Measurements from ENCODE around the gene ARHGAP15. TPM values are rescaled to one million over a fixed set of nuclear protein-coding genes. Genes with fewer than 3 reads are reported as not detected.

The ARHGAP15 gene
- total RNA-seq, 1 donor from 2014 or later = not detected

DNA sequence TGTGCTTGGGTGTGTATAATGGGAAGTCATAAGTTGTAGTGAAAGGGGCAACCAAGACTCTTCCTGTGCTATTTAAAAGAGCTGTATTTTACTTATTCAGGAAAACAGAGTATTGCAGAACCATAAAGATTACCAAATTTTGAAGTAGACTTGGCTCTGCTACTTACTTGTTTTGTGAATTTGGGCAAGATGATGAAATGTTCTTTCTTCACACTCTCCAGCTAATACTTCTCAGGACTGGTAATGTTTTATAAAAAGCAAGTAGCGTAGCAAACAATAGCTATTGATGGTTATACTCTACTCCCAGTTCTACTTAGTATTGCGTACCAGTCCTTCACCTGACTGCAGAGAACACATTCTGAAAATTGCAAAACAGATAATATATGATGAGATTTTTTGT lies 374.1 kb downstream of the ARHGAP15 start:
- Histone ChIP-seq H3K27me3 (ENCODE audit: insufficient read depth, low read length) (no peaks in the 10 kb centered on the region), H4K20me1 (ENCODE audit: insufficient read depth, low read length) (no peaks in the 10 kb centered on the region), H3K4me1 (ENCODE audit: insufficient read depth, low read length) (no peaks in the 10 kb centered on the region), H3K9ac (ENCODE audit: low read length) (no peak overlapping the region), H3K79me2 (ENCODE audit: insufficient read depth, low read length) (no peaks in the 10 kb centered on the region), H3K4me2 (ENCODE audit: low read length) (no peak overlapping the region), H2AFZ (ENCODE audit: low read depth, low read length) (no peak overlapping the region), H3K9me3 (ENCODE audit: insufficient read depth, low read depth, low read length) (no peaks in the 10 kb centered on the region), H3K27ac (ENCODE audit: low read depth, low read length) (no peak overlapping the region), H3K36me3 (ENCODE audit: insufficient read depth, low read length) (no peaks in the 10 kb centered on the region), H3K4me3 (ENCODE audit: insufficient read depth, low read depth, low read length) (no peak overlapping the region)
- Mint-ChIP-seq H3K9me3 (ENCODE audit: unreplicated experiment) (peaks cover 2% of the 10 kb centered on the region), H3K36me3 (ENCODE audit: low read depth, unreplicated experiment) (no peaks in the 10 kb centered on the region), H3K4me3 (ENCODE audit: unreplicated experiment) (no peak overlapping the region), H3K27ac (ENCODE audit: unreplicated experiment) (no peak overlapping the region), H3K4me1 (ENCODE audit: low read depth, unreplicated experiment) (peaks cover 3% of the 10 kb centered on the region), H3K27me3 (ENCODE audit: low read depth, unreplicated experiment) (peaks cover under 1% of the 10 kb centered on the region)
- FAIRE-seq (no peak), DNase-seq (ENCODE audit: low read depth) (no peak)
- TF ChIP-seq, protein P1, sequence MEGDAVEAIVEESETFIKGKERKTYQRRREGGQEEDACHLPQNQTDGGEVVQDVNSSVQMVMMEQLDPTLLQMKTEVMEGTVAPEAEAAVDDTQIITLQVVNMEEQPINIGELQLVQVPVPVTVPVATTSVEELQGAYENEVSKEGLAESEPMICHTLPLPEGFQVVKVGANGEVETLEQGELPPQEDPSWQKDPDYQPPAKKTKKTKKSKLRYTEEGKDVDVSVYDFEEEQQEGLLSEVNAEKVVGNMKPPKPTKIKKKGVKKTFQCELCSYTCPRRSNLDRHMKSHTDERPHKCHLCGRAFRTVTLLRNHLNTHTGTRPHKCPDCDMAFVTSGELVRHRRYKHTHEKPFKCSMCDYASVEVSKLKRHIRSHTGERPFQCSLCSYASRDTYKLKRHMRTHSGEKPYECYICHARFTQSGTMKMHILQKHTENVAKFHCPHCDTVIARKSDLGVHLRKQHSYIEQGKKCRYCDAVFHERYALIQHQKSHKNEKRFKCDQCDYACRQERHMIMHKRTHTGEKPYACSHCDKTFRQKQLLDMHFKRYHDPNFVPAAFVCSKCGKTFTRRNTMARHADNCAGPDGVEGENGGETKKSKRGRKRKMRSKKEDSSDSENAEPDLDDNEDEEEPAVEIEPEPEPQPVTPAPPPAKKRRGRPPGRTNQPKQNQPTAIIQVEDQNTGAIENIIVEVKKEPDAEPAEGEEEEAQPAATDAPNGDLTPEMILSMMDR (IDR thresholded peaks at IDR 0.05; ENCODE audit: insufficient read depth, low read depth, low read length) = no peak
- no peak for TF ChIP-seq EZH2 (IDR thresholded peaks at IDR 0.05; ENCODE audit: insufficient read depth, low read length)

- Histone ChIP-seq H4K20me1 (ENCODE audit: insufficient read depth, low read length) (no peaks in the 10 kb centered on the region), H3K9ac (ENCODE audit: low read length) (no peak overlapping the region), H3K4me1 (ENCODE audit: insufficient read depth, low read length) (no peaks in the 10 kb centered on the region), H3K27ac (ENCODE audit: low read depth, low read length) (no peak overlapping the region), H3K36me3 (ENCODE audit: insufficient read depth, low read length) (no peaks in the 10 kb centered on the region), H3K4me3 (ENCODE audit: insufficient read depth, low read depth, low read length) (no peak overlapping the region), H2AFZ (ENCODE audit: low read depth, low read length) (no peak overlapping the region), H3K79me2 (ENCODE audit: insufficient read depth, low read length) (no peaks in the 10 kb centered on the region), H3K9me3 (ENCODE audit: insufficient read depth, low read depth, low read length) (no peaks in the 10 kb centered on the region), H3K4me2 (ENCODE audit: low read length) (no peak overlapping the region), H3K27me3 (ENCODE audit: insufficient read depth, low read length) (no peaks in the 10 kb centered on the region)
- peaks cover 2% of the 10 kb centered on the region for H3K9me3 Mint-ChIP-seq (ENCODE audit: unreplicated experiment)
- H3K4me1 Mint-ChIP-seq (ENCODE audit: low read depth, unreplicated experiment) = peaks cover 3% of the 10 kb centered on the region
- peaks cover 2% of the 10 kb centered on the region for H3K27me3 Mint-ChIP-seq (ENCODE audit: low read depth, unreplicated experiment)
- no peak for DNase-seq (ENCODE audit: low read depth)
- no peak for FAIRE-seq
- H3K4me3 Mint-ChIP-seq (ENCODE audit: unreplicated experiment) = no peak overlapping the region
- TF ChIP-seq, protein P1 (IDR thresholded peaks at IDR 0.05; ENCODE audit: insufficient read depth, low read depth, low read length) = no peak
- no peak for TF ChIP-seq EZH2 (IDR thresholded peaks at IDR 0.05; ENCODE audit: insufficient read depth, low read length)
- no peaks in the 10 kb centered on the region for H3K36me3 Mint-ChIP-seq (ENCODE audit: low read depth, unreplicated experiment)
- H3K27ac Mint-ChIP-seq (ENCODE audit: unreplicated experiment) = no peak overlapping the region
Observed at GRCh38 chr2:143504397-143504796, 375.2 kb downstream of the ARHGAP15 start.

DNA sequence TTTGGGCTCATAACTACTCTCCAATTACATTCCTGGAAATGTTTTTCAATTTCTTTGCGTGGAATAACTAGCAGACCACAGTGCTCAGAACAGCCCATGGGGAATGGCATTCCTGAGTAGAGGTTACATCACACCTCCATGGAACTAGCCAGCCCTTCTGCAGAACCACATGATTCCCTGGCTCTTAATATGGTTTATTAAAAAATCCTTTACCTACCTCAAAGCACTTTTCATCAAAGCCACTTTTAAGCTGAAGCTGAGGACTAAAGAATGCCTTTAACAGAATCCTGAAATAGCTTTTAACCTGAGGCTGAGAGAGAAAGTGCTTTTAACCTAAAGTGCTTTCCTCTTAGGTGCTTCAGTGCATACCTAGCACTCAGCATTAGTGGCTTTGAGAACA lies 376.3 kb downstream of the ARHGAP15 start:
- FAIRE-seq (no peak), DNase-seq (ENCODE audit: low read depth) (peak; percentile 56)
- H3K4me1 ChIP-seq (ENCODE audit: insufficient read depth, low read length) = no peaks in the 10 kb centered on the region
- no peak overlapping the region for H3K27ac ChIP-seq (ENCODE audit: low read depth, low read length)
- no peaks in the 10 kb centered on the region for H3K9me3 ChIP-seq (ENCODE audit: insufficient read depth, low read depth, low read length)
- H3K36me3 Mint-ChIP-seq (ENCODE audit: low read depth, unreplicated experiment) = no peaks in the 10 kb centered on the region
- H3K27ac Mint-ChIP-seq (ENCODE audit: unreplicated experiment) = no peak overlapping the region
- H3K36me3 ChIP-seq (ENCODE audit: insufficient read depth, low read length) = no peaks in the 10 kb centered on the region
- no peak overlapping the region for H3K4me3 ChIP-seq (ENCODE audit: insufficient read depth, low read depth, low read length)
- TF ChIP-seq EZH2 (IDR thresholded peaks at IDR 0.05; ENCODE audit: insufficient read depth, low read length) = no peak
- TF ChIP-seq, protein P1 (IDR thresholded peaks at IDR 0.05; ENCODE audit: insufficient read depth, low read depth, low read length) = no peak
- H3K27me3 ChIP-seq (ENCODE audit: insufficient read depth, low read length) = no peaks in the 10 kb centered on the region
- no peak overlapping the region for H2AFZ ChIP-seq (ENCODE audit: low read depth, low read length)
- peaks cover 2% of the 10 kb centered on the region for H3K9me3 Mint-ChIP-seq (ENCODE audit: unreplicated experiment)
- H3K79me2 ChIP-seq (ENCODE audit: insufficient read depth, low read length) = no peaks in the 10 kb centered on the region
- H3K4me2 ChIP-seq (ENCODE audit: low read length) = no peak overlapping the region
- peaks cover 3% of the 10 kb centered on the region for H3K4me1 Mint-ChIP-seq (ENCODE audit: low read depth, unreplicated experiment)
- no peak overlapping the region for H3K9ac ChIP-seq (ENCODE audit: low read length)
- H3K4me3 Mint-ChIP-seq (ENCODE audit: unreplicated experiment) = no peak overlapping the region
- H4K20me1 ChIP-seq (ENCODE audit: insufficient read depth, low read length) = no peaks in the 10 kb centered on the region
- H3K27me3 Mint-ChIP-seq (ENCODE audit: low read depth, unreplicated experiment) = peaks cover 2% of the 10 kb centered on the region
